HG03039 (cell line): Measurements from ENCODE around the gene SERPINE2.
"Not testable (repeated sequence)": the region's sequence is repeated elsewhere in the genome, so short reads cannot be mapped to it uniquely, and the experiment has no call there.

Experiments
- ATAC-seq: cut with Tn5 transposase; IDR thresholded peaks from one replicate; pipeline ENCODE4 v1.9.1; 2021; ENCODE audit warnings: mild to moderate bottlenecking, moderate library complexity; ENCODE audit not compliant: unreplicated experiment

The SERPINE2 gene

DNA sequence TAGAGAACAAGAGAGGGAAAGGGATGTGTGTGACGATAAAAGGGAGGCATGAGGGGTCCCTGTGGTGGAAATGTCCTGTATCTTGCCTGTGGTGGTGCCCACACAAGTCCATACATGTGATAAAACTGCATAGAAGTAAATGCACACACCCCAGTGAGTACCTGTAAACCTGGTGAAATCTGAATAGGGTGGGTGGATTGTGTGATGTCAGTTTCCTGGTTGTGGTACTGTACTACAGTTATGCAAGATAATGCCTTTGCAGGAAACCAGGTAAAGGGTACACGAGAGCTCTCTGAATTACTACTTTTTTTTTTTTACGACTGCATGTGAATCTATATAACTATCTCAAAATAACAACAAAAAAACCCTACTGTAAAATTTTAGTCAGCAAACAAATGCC, 22.1 kb downstream of the SERPINE2 start:
- ATAC-seq = no peak

DNA sequence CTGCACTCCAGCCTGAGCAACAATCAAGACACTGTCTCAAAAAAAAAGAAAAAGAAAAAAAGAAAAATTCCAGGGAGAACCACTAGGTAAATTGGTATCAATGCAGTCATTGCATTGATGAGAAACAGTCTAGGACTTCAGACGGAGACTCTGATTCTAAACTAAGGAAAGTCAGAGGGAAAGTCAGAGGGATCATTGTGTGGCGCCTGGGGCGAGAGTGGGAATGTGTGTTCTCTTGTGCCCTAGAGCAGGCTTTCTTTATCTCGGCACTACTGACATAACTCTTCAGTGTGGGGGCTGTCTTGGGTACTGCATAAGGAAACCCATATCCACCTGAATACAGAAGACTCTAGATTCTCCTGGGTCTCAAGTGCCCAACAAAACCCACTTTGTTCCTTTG, 24.8 kb downstream of the SERPINE2 start:
- ATAC-seq = no peak

- ATAC-seq = no peak
Measured at GRCh38 chr2:224011837-224012236, 27.2 kb downstream of the SERPINE2 start.

GRCh38 chr2:224009605-224010315, 29.3 kb downstream of the SERPINE2 start:
- ATAC-seq = no peak

DNA sequence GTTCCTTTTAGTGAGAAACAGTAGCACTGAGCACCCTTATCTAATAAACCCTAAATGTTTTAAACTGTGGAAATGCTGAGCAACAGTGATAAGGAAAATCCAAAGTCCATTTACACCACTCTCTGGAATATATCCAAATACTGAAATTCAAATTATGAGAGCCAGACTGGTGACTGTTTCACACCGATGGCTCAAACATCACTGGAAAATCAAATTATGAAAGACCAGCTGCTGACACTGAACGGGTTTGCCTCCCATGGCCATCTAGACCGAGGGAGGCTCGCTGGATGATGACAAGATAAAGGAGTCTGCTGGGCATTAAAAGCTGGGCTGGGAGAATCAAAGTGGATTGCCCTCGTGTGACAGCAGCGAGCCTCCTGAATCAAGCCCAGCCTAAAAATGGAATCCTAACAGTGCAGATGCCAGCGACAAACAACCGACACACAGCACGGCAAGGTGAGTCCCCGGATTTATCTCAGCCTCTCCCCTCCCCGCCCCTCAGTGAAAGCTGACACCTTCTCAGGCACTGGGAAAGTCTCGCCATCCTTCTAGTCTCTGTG, 30.3 kb downstream of the SERPINE2 start:
- no peak for ATAC-seq

DNA sequence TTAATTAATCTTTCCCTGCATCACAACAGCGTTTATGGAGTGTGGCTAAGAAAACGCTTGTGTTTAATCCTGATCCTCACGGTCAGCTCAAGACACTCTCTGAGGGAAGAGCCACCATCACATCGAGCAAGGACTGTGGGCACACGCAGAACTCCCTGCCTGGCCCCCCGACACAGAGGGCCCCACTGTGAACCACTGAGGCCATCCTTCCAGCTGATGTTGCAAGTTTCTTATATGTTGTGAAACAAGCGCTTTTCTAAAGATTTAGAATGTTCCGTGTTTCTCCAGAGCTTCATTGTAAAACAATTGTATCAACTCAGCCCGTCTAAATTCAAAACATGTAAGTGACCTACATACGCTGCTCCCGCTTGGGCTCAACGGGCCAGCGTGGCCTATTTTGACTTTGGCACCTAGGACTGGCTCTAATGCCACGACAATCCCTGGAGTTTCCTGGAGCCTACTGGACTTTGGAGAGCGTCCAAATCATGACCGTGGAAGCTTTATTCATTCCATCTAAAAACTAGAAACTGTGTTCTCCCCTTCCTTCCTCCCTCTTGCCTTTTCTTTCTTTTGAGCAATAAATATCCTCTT, 34.9 kb downstream of the SERPINE2 start:
- ATAC-seq = no peak

GRCh38 chr2:224000662-224001061, 38.4 kb downstream of the SERPINE2 start:
- not testable (repeated sequence) for ATAC-seq

GRCh38 chr2:223999862-224000261, 39.2 kb downstream of the SERPINE2 start:
- no peak for ATAC-seq

- no peak for ATAC-seq
Measured at GRCh38 chr2:223998948-223999347, 40.1 kb downstream of the SERPINE2 start.

DNA sequence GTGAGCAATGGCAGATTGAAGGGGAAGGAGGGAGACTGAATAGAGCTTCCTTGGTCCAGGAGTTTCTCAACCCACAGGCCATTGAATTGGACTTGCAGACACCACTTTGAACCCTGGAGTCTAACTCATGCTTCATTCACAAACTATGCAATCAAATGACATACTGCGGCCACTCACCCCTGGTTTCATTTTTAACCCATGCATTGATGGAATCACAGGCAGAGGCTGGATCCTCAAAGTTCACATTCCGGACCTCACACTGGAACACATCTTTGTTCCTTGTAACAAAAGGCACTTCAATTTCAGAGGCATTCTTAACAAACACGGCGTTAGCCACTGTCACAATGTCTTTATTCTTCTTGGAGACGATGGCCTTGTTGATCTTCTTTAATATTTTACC, 41.1 kb downstream of the SERPINE2 start:
- ATAC-seq = no peak

GRCh38 chr2:223996391-223996790, 42.7 kb downstream of the SERPINE2 start:
- no peak for ATAC-seq

- ATAC-seq = no peak
Measured at GRCh38 chr2:223995569-223995968, 43.5 kb downstream of the SERPINE2 start.

DNA sequence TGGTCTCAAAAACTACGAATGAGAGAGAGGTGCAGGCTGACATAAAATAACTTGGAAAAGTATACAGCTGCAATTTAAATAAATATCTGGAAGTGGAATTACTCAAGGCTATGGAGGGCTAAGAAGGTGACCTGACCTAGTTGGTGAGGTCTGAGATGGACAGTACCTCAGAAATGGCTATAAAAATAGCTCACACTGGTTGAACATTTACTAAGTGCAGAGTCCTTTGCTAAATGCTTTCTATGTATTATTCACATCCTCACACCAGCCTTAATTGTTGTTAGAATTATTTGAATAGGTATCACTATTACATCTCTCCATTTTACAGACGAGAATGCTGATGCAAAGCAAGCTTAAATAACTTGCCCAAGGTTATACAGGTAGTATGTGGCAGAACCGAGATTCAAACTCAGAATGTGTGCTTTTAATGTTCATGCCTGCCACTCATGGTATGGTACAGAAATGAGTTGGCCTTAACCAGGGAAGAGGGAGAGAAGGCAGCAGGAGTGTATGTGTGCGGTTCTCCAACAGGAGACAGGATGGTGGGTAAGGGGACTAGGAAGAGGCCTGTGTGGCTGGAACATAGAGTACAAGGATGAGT, 44.4 kb downstream of the SERPINE2 start:
- ATAC-seq = no peak

- peak; percentile 75 for ATAC-seq
Measured at GRCh38 chr2:223993634-223994232, 45.4 kb downstream of the SERPINE2 start.

DNA sequence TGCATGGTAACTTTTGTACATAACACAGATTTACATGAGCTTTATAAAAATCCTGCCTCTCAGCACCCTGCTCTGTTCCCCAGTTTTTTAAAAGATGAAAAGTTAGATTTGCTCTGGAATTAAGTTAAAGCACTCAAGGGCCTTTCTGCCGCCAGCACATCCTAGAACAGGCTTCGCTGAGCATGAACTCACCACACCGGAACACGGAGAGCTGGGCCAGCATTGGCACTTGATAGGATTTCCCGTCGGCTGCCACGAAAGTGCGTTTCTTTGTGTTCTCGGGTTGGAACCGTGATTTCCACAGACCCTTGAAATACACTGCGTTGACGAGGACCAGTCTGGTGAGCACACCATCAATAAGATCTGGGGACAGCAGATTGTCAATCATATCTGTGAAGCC, 47.5 kb downstream of the SERPINE2 start:
- no peak for ATAC-seq

- no peak for ATAC-seq
Measured at GRCh38 chr2:223989856-223990232, 49.2 kb downstream of the SERPINE2 start.

DNA sequence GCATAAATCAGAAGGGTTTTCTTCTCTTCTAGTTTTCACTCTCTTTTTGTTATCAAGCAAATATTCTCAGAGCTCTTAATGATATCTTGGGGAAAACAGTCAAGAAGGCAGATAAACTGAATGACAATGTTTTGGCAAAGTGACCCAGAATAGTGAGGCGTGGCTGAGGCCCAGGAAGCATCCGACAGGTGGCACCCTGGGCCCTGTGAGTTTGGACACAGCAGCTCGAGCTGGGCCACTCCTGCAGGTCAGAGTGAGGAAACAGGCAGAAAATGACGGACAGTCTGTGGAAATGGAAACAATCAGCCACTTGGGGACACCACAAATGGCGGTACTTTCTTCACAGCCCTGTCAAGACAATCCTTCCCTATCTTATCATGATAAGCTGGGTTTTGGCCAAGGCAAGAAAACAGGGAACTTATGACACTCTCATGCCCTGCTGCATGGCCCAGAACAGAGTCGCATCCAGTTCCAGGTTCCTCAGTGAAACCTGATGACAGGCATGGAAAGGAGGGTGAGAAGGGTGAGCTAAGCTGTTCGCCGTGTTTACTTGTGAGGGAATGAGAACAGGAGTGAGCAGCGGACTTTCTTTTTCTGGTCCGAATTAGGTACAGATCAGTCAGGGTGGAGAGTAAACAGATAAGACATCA, 49.8 kb downstream of the SERPINE2 start:
- ATAC-seq = no peak

DNA sequence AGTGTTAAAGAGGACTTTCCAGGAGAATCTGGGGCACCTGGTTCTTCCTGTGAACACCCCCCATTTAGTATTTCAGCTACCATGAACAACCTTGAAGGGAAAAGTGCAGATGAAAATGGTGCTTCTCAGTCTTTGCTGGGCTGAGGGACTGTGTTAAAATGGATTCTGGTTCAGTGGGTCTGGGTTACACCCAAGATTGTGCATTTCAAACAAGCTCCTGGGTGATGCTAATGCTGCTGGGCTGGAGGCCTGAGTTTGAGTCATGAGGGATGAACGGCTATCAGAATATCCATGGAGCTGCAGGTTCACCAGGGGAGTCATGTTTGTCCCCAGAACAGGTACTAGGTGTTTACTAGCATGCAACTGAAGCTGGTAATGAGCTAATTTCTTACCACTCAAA, 57.8 kb downstream of the SERPINE2 start:
- ATAC-seq = no peak

DNA sequence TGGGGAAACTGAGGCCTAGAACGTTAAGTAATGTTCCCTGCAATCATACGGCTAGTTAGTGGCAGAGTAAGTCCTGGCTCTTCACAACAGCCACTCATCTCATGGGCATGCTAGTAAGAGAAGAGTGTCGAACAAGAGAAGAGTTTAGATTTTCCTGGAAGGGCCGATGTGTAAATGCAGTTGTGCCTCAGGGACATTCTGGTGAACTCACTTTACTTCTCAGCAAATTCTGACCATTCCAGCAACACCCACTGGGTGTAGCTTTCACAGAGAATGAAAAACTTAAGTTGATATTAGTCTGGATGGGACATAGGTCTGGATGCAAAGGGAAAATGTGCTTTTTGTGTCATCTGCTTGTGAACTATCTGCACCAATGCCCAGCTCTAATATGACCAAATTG, 58.3 kb downstream of the SERPINE2 start:
- no peak for ATAC-seq

DNA sequence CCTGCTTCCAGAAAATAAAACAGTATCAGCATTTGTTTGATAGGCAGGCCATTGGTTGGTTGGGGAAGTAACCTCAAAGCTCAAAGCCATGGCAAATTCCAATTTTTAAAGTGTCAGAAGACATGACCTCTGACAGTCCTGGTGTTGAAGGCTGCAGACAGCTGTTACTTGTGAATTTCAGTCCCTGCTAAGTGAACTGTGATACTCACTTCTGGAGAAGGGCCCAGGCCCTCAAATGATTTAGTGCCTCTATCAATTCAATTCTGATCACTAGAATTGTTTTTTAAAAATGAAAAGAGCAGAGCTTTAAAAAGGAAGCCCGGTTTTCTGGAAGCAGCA, 58.7 kb downstream of the SERPINE2 start:
- no peak for ATAC-seq

- ATAC-seq = no peak
Measured at GRCh38 chr2:223979730-223980396, 59.2 kb downstream of the SERPINE2 start.
